Panc1 (cell line): Measurements from ENCODE around the gene ZNF48. TPM values are rescaled to one million over a fixed set of nuclear protein-coding genes. Genes with fewer than 3 reads are reported as not detected.

Experiments used
- ATAC-seq: fragments of 200-7000 bp; cut with Tn5 transposase; 2 replicates; pipeline ENCODE4 v1.9.1; 2020; ENCODE audit warnings: mild to moderate bottlenecking, moderate library complexity
- BruUV-seq: library from RNA; stranded (reverse); fragments of 400-500 nt; replicated peaks from 2 replicates; lab custom pipeline; 2021; lab: Mats Ljungman, UMichigan
- CTCF ChIA-PET: fragments of 300-600 bp; sonication (Branson Sonifier 250); formaldehyde crosslinking; loops from one replicate; lab custom pipeline; 2022; ENCODE audit warnings: antibody characterized with exemption; lab: Charles Lee
- POLR2A ChIA-PET: fragments of 300-600 bp; sonication (Branson Sonifier 250); formaldehyde crosslinking; loops from one replicate; lab custom pipeline; 2022; ENCODE audit warnings: antibody characterized with exemption; lab: Charles Lee
- DNase-seq: peaks from one replicate; pipeline ENCODE4 v3.0.0-alpha.2; 2010; ENCODE audit warnings: low read depth, low spot score
- H3K27ac ChIP-seq: 2 replicates; pipeline ENCODE4 v1.5.1; 2011; ENCODE audit warnings: mild to moderate bottlenecking, low read length, inconsistent platforms
- H3K27me3 ChIP-seq: fragments of 200-500 bp; sonication (Bioruptor generic); 2 replicates; pipeline ENCODE4 v1.6.0; 2014; ENCODE audit warnings: low read length, inconsistent platforms; ENCODE audit not compliant: control insufficient read depth, insufficient read depth
- H3K36me3 ChIP-seq: fragments of 200-500 bp; sonication (Bioruptor generic); 2 replicates; pipeline ENCODE4 v1.5.1; 2014; ENCODE audit warnings: inconsistent platforms, mild to moderate bottlenecking, low read length, moderate library complexity; ENCODE audit not compliant: control insufficient read depth, insufficient read depth
- H3K4me1 ChIP-seq: 2 replicates; pipeline ENCODE4 v1.5.1; 2011; ENCODE audit warnings: inconsistent platforms, mild to moderate bottlenecking, low read length, moderate library complexity; ENCODE audit not compliant: control insufficient read depth, insufficient read depth
- H3K4me3 ChIP-seq, 2 experiments: 2 replicates each; pipeline ENCODE4 v1.5.1; 2011 to 2012; ENCODE audit warnings: low read depth in 2 of 2, low read length in 2 of 2, mild to moderate bottlenecking in 2 of 2, inconsistent platforms in 1 of 2, moderate library complexity in 1 of 2
- H3K9me3 ChIP-seq: fragments of 200-500 bp; sonication (Bioruptor generic); 2 replicates; pipeline ENCODE4 v1.5.1; 2014; ENCODE audit warnings: low read depth, mild to moderate bottlenecking, inconsistent platforms, low read length, moderate library complexity; ENCODE audit not compliant: control insufficient read depth, insufficient read depth
- POLR2AphosphoS5 ChIP-seq: IDR thresholded peaks from 2 replicates; pipeline ENCODE4 v1.6.1; 2012; ENCODE audit warnings: mild to moderate bottlenecking, low read depth, low read length, moderate library complexity
- SIN3A ChIP-seq: IDR thresholded peaks from 2 replicates; pipeline ENCODE4 v1.6.1; 2012; ENCODE audit warnings: low read depth, mild to moderate bottlenecking, low read length, moderate library complexity, borderline replicate concordance; ENCODE audit not compliant: insufficient read depth
- TCF7L2 ChIP-seq: IDR thresholded peaks from 2 replicates; pipeline ENCODE4 v1.6.1; 2011; ENCODE audit warnings: mild to moderate bottlenecking, low read depth, low read length, inconsistent platforms
- in situ Hi-C: cut with HindIII; loops from 2 replicates; pipeline ENCODE4 v1.10.0; 2016; ENCODE audit warnings: low sequenced_read_pairs, low pct_unique_long_range_greater_than_20kb
- intact Hi-C: fragments of 100-400 bp; cut with micrococcal nuclease; formaldehyde crosslinking; loops from one replicate; pipeline ENCODE4 v1.10.0; 2022; ENCODE audit not compliant: unreplicated experiment
- total RNA-seq: library from RNA; stranded (reverse); gene quantifications from one replicate; pipeline ENCODE4 v1.2.1, GENCODE V29; 2021; ENCODE audit not compliant: unreplicated experiment
- TF ChIP-seq, protein P1 (sequence below), 2 experiments: IDR thresholded peaks; 2 replicates each; pipeline ENCODE4 v1.6.1; 2011 to 2012; ENCODE audit warnings: low read depth in 2 of 2, control low read depth in 1 of 2, low read length in 1 of 2, mild to moderate bottlenecking in 1 of 2, moderate library complexity in 1 of 2; ENCODE audit not compliant: insufficient read depth in 1 of 2
- TF ChIP-seq, protein P2 (sequence below): fragments of 450-650 bp; IDR thresholded peaks from 2 replicates; pipeline ENCODE4 v1.5.1; 2017; ENCODE audit warnings: mild to moderate bottlenecking

Gene ZNF48
- total RNA-seq, 1 experiment from 2014 or later, result 16.6 TPM

DNA sequence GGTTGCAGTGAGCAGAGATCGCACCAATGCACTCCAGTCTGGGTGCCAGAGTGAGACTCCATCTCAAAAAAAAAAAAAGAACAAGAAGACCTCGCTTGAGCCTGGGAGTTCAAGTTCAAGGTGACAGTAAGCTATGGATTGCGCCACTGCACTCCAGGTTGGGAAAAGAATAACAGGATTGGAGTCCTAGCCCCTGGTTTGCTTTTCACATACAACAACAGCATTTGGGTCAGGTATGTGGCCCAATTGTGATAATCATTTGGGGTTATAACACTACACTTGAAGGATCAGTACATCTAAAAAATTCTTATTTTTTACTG, 53.9 kb downstream of the ZNF48 start:
- no peaks in the 10 kb centered on the region for H3K27me3 ChIP-seq
- 0 out of 2 replicates have a peak, but pooled peaks cover 1% of the 10 kb centered on the region for H3K36me3 ChIP-seq
- ATAC-seq, result no peak
- intact Hi-C loops (loop anchor here (10.0 kb wide), 1 partner anchor 76 kb away; the partner anchor contains the start of gene ZNF768), in situ Hi-C loops (no loop called here)
- BruUV-seq, result no TSS peak
- ChIA-PET CTCF (interaction anchor here (0.6 to 0.7 kb wide), 9 partner anchors 10 to 1416 kb away, joined by 3 to 6 read pairs (median 4); no protein-coding TSS in a partner anchor), POLR2A (interaction anchor here (0.5 kb wide), 1 partner anchor 13 kb away, joined by 8 read pairs; no protein-coding TSS in a partner anchor)
- H3K4me1 ChIP-seq, result peaks cover 4% of the 10 kb centered on the region
- no peak overlapping the region for H3K4me3 ChIP-seq
- H3K9me3 ChIP-seq, result no peaks in the 10 kb centered on the region
- no peak for DNase-seq
- H3K27ac ChIP-seq, result no peak overlapping the region
- TF ChIP-seq, protein P1, sequence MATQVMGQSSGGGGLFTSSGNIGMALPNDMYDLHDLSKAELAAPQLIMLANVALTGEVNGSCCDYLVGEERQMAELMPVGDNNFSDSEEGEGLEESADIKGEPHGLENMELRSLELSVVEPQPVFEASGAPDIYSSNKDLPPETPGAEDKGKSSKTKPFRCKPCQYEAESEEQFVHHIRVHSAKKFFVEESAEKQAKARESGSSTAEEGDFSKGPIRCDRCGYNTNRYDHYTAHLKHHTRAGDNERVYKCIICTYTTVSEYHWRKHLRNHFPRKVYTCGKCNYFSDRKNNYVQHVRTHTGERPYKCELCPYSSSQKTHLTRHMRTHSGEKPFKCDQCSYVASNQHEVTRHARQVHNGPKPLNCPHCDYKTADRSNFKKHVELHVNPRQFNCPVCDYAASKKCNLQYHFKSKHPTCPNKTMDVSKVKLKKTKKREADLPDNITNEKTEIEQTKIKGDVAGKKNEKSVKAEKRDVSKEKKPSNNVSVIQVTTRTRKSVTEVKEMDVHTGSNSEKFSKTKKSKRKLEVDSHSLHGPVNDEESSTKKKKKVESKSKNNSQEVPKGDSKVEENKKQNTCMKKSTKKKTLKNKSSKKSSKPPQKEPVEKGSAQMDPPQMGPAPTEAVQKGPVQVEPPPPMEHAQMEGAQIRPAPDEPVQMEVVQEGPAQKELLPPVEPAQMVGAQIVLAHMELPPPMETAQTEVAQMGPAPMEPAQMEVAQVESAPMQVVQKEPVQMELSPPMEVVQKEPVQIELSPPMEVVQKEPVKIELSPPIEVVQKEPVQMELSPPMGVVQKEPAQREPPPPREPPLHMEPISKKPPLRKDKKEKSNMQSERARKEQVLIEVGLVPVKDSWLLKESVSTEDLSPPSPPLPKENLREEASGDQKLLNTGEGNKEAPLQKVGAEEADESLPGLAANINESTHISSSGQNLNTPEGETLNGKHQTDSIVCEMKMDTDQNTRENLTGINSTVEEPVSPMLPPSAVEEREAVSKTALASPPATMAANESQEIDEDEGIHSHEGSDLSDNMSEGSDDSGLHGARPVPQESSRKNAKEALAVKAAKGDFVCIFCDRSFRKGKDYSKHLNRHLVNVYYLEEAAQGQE (IDR thresholded peaks at IDR 0.05; ENCODE audit: insufficient read depth in 1 of 2, low read depth in 2 of 2, low read length in 1 of 2), result no peak
- TF ChIP-seq, protein P2, sequence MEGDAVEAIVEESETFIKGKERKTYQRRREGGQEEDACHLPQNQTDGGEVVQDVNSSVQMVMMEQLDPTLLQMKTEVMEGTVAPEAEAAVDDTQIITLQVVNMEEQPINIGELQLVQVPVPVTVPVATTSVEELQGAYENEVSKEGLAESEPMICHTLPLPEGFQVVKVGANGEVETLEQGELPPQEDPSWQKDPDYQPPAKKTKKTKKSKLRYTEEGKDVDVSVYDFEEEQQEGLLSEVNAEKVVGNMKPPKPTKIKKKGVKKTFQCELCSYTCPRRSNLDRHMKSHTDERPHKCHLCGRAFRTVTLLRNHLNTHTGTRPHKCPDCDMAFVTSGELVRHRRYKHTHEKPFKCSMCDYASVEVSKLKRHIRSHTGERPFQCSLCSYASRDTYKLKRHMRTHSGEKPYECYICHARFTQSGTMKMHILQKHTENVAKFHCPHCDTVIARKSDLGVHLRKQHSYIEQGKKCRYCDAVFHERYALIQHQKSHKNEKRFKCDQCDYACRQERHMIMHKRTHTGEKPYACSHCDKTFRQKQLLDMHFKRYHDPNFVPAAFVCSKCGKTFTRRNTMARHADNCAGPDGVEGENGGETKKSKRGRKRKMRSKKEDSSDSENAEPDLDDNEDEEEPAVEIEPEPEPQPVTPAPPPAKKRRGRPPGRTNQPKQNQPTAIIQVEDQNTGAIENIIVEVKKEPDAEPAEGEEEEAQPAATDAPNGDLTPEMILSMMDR, result no peak
- TF ChIP-seq POLR2AphosphoS5, result no peak
- TF ChIP-seq TCF7L2, result no peak
- TF ChIP-seq SIN3A, result no peak

Other genes with a start within 250 kb of the ZNF48 start
- 3.7 TPM for gene CORO1A, start 211.8 kb upstream of the ZNF48 start, total RNA-seq
- gene BOLA2B, start 201.8 kb upstream of the ZNF48 start, total RNA-seq, result 178 TPM
- gene SLX1A, start 201.5 kb upstream of the ZNF48 start, total RNA-seq, result 18.5 TPM
- gene SULT1A3, start 196.2 kb upstream of the ZNF48 start, total RNA-seq, result 16.8 TPM
- 19.8 TPM for gene NPIPB13, start 146.9 kb upstream of the ZNF48 start, total RNA-seq
- 90.7 TPM for gene CD2BP2, start 40.1 kb upstream of the ZNF48 start, total RNA-seq
- gene TBC1D10B, start 24.9 kb upstream of the ZNF48 start, total RNA-seq, result 52.6 TPM
- gene MYL11, start 20.6 kb upstream of the ZNF48 start, total RNA-seq, result not detected
- 1.7 TPM for gene SEPTIN1, start 12.9 kb upstream of the ZNF48 start, total RNA-seq
- 14.4 TPM for gene ZNF771, start 12.2 kb downstream of the ZNF48 start, total RNA-seq
- 120 TPM for gene DCTPP1, start 34.6 kb downstream of the ZNF48 start, total RNA-seq
- gene SEPHS2, start 50.5 kb downstream of the ZNF48 start, total RNA-seq, result 68.5 TPM
- 0.54 TPM for gene ITGAL, start 77.3 kb downstream of the ZNF48 start, total RNA-seq
- gene ZNF768, start 131.1 kb downstream of the ZNF48 start, total RNA-seq, result 68.3 TPM
- gene ZNF747, start 139.4 kb downstream of the ZNF48 start, total RNA-seq, result 10.9 TPM
- gene ZNF764, start 163.0 kb downstream of the ZNF48 start, total RNA-seq, result 16.7 TPM
- gene ZNF688, start 176.3 kb downstream of the ZNF48 start, total RNA-seq, result 7.7 TPM
- gene ZNF785, start 190.3 kb downstream of the ZNF48 start, total RNA-seq, result 6.2 TPM
- 16.5 TPM for gene ZNF689, start 215.0 kb downstream of the ZNF48 start, total RNA-seq